MM.1S (cell line): ENCODE measurements around the gene CDYL.

Source experiments
- CTCF ChIP-seq: fragments of 300-600 bp; sonication (generic); IDR thresholded peaks from 2 replicates; pipeline ENCODE4 v1.5.1; 2016; ENCODE audit warnings: antibody characterized with exemption, low read length, mixed read lengths
- EZH2 ChIP-seq: fragments of 300-600 bp; sonication (generic); optimal IDR thresholded peaks from 2 replicates; pipeline ENCODE3; 2017; ENCODE audit warnings: low read depth, mild to moderate bottlenecking, antibody characterized with exemption, low read length, mixed read lengths
- EZH2phosphoT487 ChIP-seq: fragments of 300-600 bp; sonication (generic); IDR thresholded peaks from 2 replicates; pipeline ENCODE4 v1.6.1; 2018; ENCODE audit warnings: antibody characterized with exemption, low read length

- TF ChIP-seq CTCF (no peak), EZH2 (no peak), EZH2phosphoT487 (no peak)
Observed at GRCh38 chr6:4728436-4728769, 47.8 kb upstream of the CDYL start.
